SK-N-SH (cell line): ENCODE measurements around the gene ATP5F1D. TPM values are rescaled to one million over a fixed set of nuclear protein-coding genes. Genes with fewer than 3 reads are reported as not detected.
A peak's percentile ranks its signal among the peaks of the same experiment; 100 is the strongest.

ENCODE experiments used
- CTCF ChIA-PET: fragments of 300-600, 350-600 bp; formaldehyde crosslinking; extraction: SDS; loops from one replicate; lab custom pipeline; 2021; lab: Yijun Ruan, JAX
- POLR2A ChIA-PET: fragments of 350-600 bp; sonication (Branson Sonifier 250); formaldehyde crosslinking; extraction: SDS; loops from one replicate; lab custom pipeline; 2020; ENCODE audit warnings: antibody characterized with exemption, inconsistent platforms; lab: Yijun Ruan, JAX
- DNase-seq: peaks from one replicate; pipeline ENCODE4 v3.0.0; 2012
- H2AFZ ChIP-seq: fragments of 200-600 bp; sonication (generic); 2 replicates; pipeline ENCODE4 v1.8.1; 2016; ENCODE audit warnings: antibody characterized with exemption, mild to moderate bottlenecking, low read depth
- H3F3A ChIP-seq: fragments of 200-600 bp; sonication (generic); replicated peaks from 2 replicates; pipeline ENCODE3; 2016; ENCODE audit warnings: antibody characterized with exemption, mild to moderate bottlenecking; ENCODE audit not compliant: insufficient read depth
- H3K27ac ChIP-seq, 2 experiments: fragments of 200-500 bp in 1 of 2; fragments of 200-600 bp in 1 of 2; sonication (Bioruptor generic) in 1 of 2; sonication (generic), shearing (Covaris generic) in 1 of 2; 2 replicates each; pipeline versions ENCODE4 v1.5.1 to v1.6.1; 2014 to 2016; ENCODE audit warnings: low read depth in 2 of 2, inconsistent platforms in 1 of 2, low read length in 1 of 2, mild to moderate bottlenecking in 1 of 2, mixed read lengths in 1 of 2
- H3K27me3 ChIP-seq: fragments of 200-600 bp; sonication (generic), shearing (Covaris generic); 2 replicates; pipeline ENCODE4 v1.6.1; 2016; ENCODE audit warnings: mixed run types; ENCODE audit not compliant: insufficient read depth
- H3K36me3 ChIP-seq, 2 experiments: fragments of 200-500 bp in 1 of 2; fragments of 200-600 bp in 1 of 2; sonication (Bioruptor generic) in 1 of 2; sonication (generic) in 1 of 2; replicated peaks in 1 of 2; 2 replicates each; pipeline versions ENCODE3 to v1.5.1; 2014 to 2016; ENCODE audit warnings: low read length in 1 of 2, mild to moderate bottlenecking in 1 of 2; ENCODE audit not compliant: insufficient read depth in 2 of 2, control insufficient read depth in 1 of 2
- H3K4me1 ChIP-seq, 2 experiments: fragments of 200-500 bp in 1 of 2; fragments of 200-600 bp in 1 of 2; sonication (Bioruptor generic) in 1 of 2; sonication (generic), shearing (Covaris generic) in 1 of 2; 2 replicates each; pipeline versions ENCODE4 v1.5.1 to v1.6.1; 2014 to 2016; ENCODE audit warnings: low read depth in 1 of 2, low read length in 1 of 2, mixed run types in 1 of 2; ENCODE audit not compliant: insufficient read depth in 2 of 2, control insufficient read depth in 1 of 2
- H3K4me2 ChIP-seq: fragments of 200-600 bp; sonication (generic), shearing (Covaris generic); 2 replicates; pipeline ENCODE4 v1.6.1; 2017; ENCODE audit warnings: mixed run types
- H3K4me3 ChIP-seq, 2 experiments: fragments of 200-500 bp in 1 of 2; fragments of 200-600 bp in 1 of 2; sonication (Bioruptor generic) in 1 of 2; sonication (generic), shearing (Covaris generic) in 1 of 2; 2 replicates each; pipeline versions ENCODE4 v1.5.1 to v1.8.1; 2014 to 2016; ENCODE audit warnings: low read depth in 2 of 2, inconsistent platforms in 1 of 2, low read length in 1 of 2, mild to moderate bottlenecking in 1 of 2, mixed read lengths in 1 of 2, moderate library complexity in 1 of 2
- H3K79me2 ChIP-seq: fragments of 200-600 bp; sonication (generic); 2 replicates; pipeline ENCODE4 v1.8.1; 2017; ENCODE audit warnings: mild to moderate bottlenecking; ENCODE audit not compliant: insufficient read depth
- H3K9ac ChIP-seq: fragments of 200-600 bp; sonication (generic); 2 replicates; pipeline ENCODE4 v1.6.1; 2017; ENCODE audit warnings: mixed run types
- H3K9me2 ChIP-seq: fragments of 200-600 bp; sonication (generic); 2 replicates; pipeline ENCODE4 v1.6.1; 2017; ENCODE audit warnings: mixed run types
- H3K9me3 ChIP-seq: fragments of 200-600 bp; sonication (generic); 2 replicates; pipeline ENCODE4 v1.6.1; 2017; ENCODE audit warnings: mixed run types, mild to moderate bottlenecking, moderate library complexity
- H4K20me1 ChIP-seq: fragments of 200-600 bp; sonication (generic); 2 replicates; pipeline ENCODE4 v1.6.1; 2017; ENCODE audit warnings: mild to moderate bottlenecking, mixed run types; ENCODE audit not compliant: insufficient read depth
- CHD2 ChIP-seq: fragments of 150-350 bp; IDR thresholded peaks from 2 replicates; pipeline ENCODE4 v1.6.1; 2018; ENCODE audit warnings: low read length; ENCODE audit not compliant: partially characterized antibody
- ELF1 ChIP-seq: IDR thresholded peaks from 2 replicates; pipeline ENCODE4 v1.4.0; 2012
- EP300 ChIP-seq, 2 experiments: IDR thresholded peaks; 2 replicates each; pipeline versions ENCODE4 v1.4.0 to v1.6.1; 2012; ENCODE audit warnings: borderline replicate concordance in 1 of 2, low read depth in 1 of 2, low read length in 1 of 2
- EZH2phosphoT487 ChIP-seq: fragments of 200-600 bp; sonication (generic); IDR thresholded peaks from 2 replicates; pipeline ENCODE4 v1.6.1; 2017; ENCODE audit warnings: low read depth, mixed run types, mild to moderate bottlenecking, antibody characterized with exemption, moderate library complexity, borderline replicate concordance
- FOSL2 ChIP-seq: IDR thresholded peaks from 2 replicates; pipeline ENCODE4 v1.4.0; 2012; ENCODE audit warnings: low read depth, mild to moderate bottlenecking, moderate library complexity, borderline replicate concordance
- FOXJ3 ChIP-seq: sonication (generic); formaldehyde crosslinking; IDR thresholded peaks from 2 replicates; pipeline ENCODE4 v1.5.1; 2020; ENCODE audit warnings: mild to moderate bottlenecking, missing genetic modification reagents
- GABPA ChIP-seq: IDR thresholded peaks from 2 replicates; pipeline ENCODE4 v1.4.0; 2012; ENCODE audit warnings: low read depth, mild to moderate bottlenecking
- GATA2 ChIP-seq: sonication (generic); formaldehyde crosslinking; IDR thresholded peaks from 2 replicates; pipeline ENCODE4 v1.5.0; 2020; ENCODE audit warnings: mild to moderate bottlenecking, missing genetic modification reagents
- JUND ChIP-seq: IDR thresholded peaks from 2 replicates; pipeline ENCODE4 v1.4.0; 2012
- MEF2A ChIP-seq: IDR thresholded peaks from 2 replicates; pipeline ENCODE4 v1.4.0; 2012; ENCODE audit warnings: low read depth, borderline replicate concordance
- MXI1 ChIP-seq: IDR thresholded peaks from 2 replicates; pipeline ENCODE4 v1.6.1; 2012; ENCODE audit warnings: mild to moderate bottlenecking, low read depth, low read length, improper control_type of control experiment
- NFIC ChIP-seq: IDR thresholded peaks from 2 replicates; pipeline ENCODE4 v1.4.0; 2012; ENCODE audit warnings: borderline replicate concordance
- NRF1 ChIP-seq: IDR thresholded peaks from 2 replicates; pipeline ENCODE4 v1.6.1; 2012; ENCODE audit warnings: low read depth, mild to moderate bottlenecking, low read length
- RCOR1 ChIP-seq: fragments of 150-350 bp; IDR thresholded peaks from 2 replicates; pipeline ENCODE4 v1.6.1; 2017; ENCODE audit warnings: antibody characterized with exemption, low read length
- RFX5 ChIP-seq: IDR thresholded peaks from 2 replicates; pipeline ENCODE4 v1.6.1; 2012; ENCODE audit warnings: mild to moderate bottlenecking, improper control_type of control experiment, low read length
- RXRA ChIP-seq: IDR thresholded peaks from 2 replicates; pipeline ENCODE4 v1.4.0; 2012; ENCODE audit warnings: low read depth, mild to moderate bottlenecking, borderline replicate concordance
- SIN3A ChIP-seq: IDR thresholded peaks from 2 replicates; pipeline ENCODE4 v1.6.1; 2012; ENCODE audit warnings: low read depth, mild to moderate bottlenecking, low read length, moderate library complexity, borderline replicate concordance
- SMC3 ChIP-seq: IDR thresholded peaks from 2 replicates; pipeline ENCODE4 v1.6.1; 2012; ENCODE audit warnings: low read depth, low read length, improper control_type of control experiment
- TAF1 ChIP-seq: IDR thresholded peaks from 2 replicates; pipeline ENCODE4 v1.6.1; 2012; ENCODE audit warnings: low read depth, mild to moderate bottlenecking, low read length, moderate library complexity, borderline replicate concordance
- TEAD4 ChIP-seq: IDR thresholded peaks from 2 replicates; pipeline ENCODE4 v1.4.0; 2012; ENCODE audit warnings: mild to moderate bottlenecking, borderline replicate concordance; ENCODE audit not compliant: insufficient read depth
- YY1 ChIP-seq: IDR thresholded peaks from 2 replicates; pipeline ENCODE4 v1.4.0; 2012; ENCODE audit warnings: low read depth, mild to moderate bottlenecking
- ZBTB33 ChIP-seq: IDR thresholded peaks from 2 replicates; pipeline ENCODE4 v1.4.0; 2012; ENCODE audit warnings: low read depth, borderline replicate concordance
- WGBS: methylation state at CpG from one replicate; pipeline ENCODE4 v1.1.6; 2017; ENCODE audit warnings: low lambda C conversion rate; 5-methylcytosine and 5-hydroxymethylcytosine counted together
- polyA plus RNA-seq, 3 experiments: library from polyadenylated mRNA; depleted of rRNA; stranded (reverse); fragments of >200 nt; gene quantifications; 2 replicates each; pipeline ENCODE4 v1.2.3, GENCODE V29; 2012
- TF ChIP-seq, protein P1 (sequence below): fragments of 150-350 bp; IDR thresholded peaks from 2 replicates; pipeline ENCODE4 v1.6.1; 2016; ENCODE audit warnings: mild to moderate bottlenecking, low read depth, low read length
- TF ChIP-seq, protein P2 (sequence below): fragments of 200-600 bp; sonication (generic); IDR thresholded peaks from 2 replicates; pipeline ENCODE4 v1.6.1; 2017; ENCODE audit warnings: antibody characterized with exemption, mild to moderate bottlenecking, moderate library complexity

ATP5F1D gene
- polyA plus RNA-seq, 1 of the 3 experiments (the other 2 are of a cell fraction): 226 TPM

DNA sequence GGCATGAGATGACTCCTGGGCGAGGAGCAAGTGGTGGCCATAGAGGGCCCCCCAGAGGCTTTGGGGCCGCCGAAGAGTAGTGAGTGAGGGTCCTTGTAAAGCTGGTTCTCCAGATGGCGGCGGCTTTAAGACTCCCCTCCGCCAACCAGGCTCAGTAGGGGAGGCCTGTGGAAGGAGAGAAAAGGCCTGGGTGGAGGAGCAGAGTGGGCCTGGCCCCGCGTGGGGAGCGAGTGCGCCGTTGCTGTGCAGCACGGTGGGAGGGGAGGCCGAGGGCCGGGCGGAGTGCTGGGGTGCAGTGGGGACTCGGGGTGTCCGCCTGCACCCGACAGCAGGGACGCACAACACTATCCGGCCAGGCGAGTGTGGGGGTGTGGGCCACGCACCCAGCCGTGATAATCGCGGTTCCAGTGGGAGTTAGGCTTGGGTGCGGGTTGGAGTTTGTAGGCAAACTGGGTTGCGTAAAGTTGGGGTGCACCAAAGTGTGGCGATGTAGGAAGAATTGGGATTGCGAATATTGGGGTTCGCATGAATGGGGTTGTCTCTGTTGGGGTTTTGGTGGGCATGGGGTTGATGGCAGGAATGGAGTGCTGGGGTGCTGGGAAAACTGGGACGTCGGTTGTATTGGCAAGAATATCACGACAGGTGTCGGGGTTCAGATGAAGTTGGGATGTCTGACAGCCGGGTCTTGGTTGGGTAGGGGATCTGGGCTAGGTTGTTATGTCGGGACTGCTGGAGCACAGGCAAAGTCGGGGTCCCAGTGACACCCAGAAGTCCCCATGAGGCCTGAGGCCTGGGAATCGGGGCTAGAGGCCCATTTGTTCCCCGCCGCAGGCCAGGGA is 26.9 kb downstream of the ATP5F1D start (continued):
- TF ChIP-seq, protein P1, sequence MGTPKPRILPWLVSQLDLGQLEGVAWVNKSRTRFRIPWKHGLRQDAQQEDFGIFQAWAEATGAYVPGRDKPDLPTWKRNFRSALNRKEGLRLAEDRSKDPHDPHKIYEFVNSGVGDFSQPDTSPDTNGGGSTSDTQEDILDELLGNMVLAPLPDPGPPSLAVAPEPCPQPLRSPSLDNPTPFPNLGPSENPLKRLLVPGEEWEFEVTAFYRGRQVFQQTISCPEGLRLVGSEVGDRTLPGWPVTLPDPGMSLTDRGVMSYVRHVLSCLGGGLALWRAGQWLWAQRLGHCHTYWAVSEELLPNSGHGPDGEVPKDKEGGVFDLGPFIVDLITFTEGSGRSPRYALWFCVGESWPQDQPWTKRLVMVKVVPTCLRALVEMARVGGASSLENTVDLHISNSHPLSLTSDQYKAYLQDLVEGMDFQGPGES: no peak
- TF ChIP-seq CHD2 (no peak), JUND (no peak), GABPA (no peak)

DNA sequence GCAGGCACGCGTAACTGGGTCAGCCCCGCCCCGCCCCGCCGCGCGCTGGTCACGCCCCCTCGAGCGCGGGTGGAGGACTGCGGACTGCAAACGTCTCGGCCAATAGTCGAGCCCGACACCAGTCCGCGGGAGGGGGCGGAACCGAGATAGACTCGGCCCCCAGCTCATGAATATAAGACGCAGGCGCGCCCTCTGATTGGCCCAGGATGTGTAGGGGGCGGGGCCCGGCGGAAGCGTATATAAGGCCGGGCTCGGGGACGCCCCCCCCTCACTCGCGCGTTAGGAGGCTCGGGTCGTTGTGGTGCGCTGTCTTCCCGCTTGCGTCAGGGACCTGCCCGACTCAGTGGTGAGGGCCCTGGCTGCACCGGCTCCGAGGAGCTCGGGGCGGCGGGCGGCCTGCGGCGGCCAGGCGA is 27.5 kb downstream of the ATP5F1D start, which contains the start of gene CIRBP:
TSS of gene CIRBP (plus strand) at position 268 of the 413 bp plus-strand sequence. CDS start 1,602 bp downstream, outside the sequence.
- H3F3A ChIP-seq: peaks cover 57% of the 10 kb centered on the region
- H3K9me3 ChIP-seq: no peaks in the 10 kb centered on the region
- DNase-seq: peak; percentile 97
- peak within 1 kb of the TSS; percentile 98 for H3K4me2 ChIP-seq
- H3K4me3 ChIP-seq: peak within 1 kb of the TSS; percentile 78 to 86
- no peaks in the 10 kb centered on the region for H3K9me2 ChIP-seq
- peak within 1 kb of the TSS; percentile 91 to 98 for H3K27ac ChIP-seq
- H4K20me1 ChIP-seq: peaks cover 44% of the 10 kb centered on the region
- peak within 1 kb of the TSS; percentile 91 for H3K9ac ChIP-seq
- POLR2A ChIA-PET: interaction anchor here (0.6 to 1.7 kb wide), 43 partner anchors 10 to 345 kb away, joined by 3 to 110 read pairs (median 5); partner anchors contain the start of genes APC2, ATP5F1D, CBARP and EFNA2
- 0% methylated on average over 7 of the region's 50 CpGs for WGBS
- no peaks in the 10 kb centered on the region for H3K27me3 ChIP-seq
- peaks cover 47 to 62% of the 10 kb centered on the region in 2 experiments; a peak in 3 of 4 replicates for H3K4me1 ChIP-seq
- CTCF ChIA-PET: interaction anchor here (0.6 to 18.6 kb wide), 9 partner anchors 8 to 87 kb away, joined by 3 to 594 read pairs (median 4); partner anchors contain the start of gene ATP5F1D
- H3K36me3 ChIP-seq: peaks cover 35 to 41% of the 10 kb centered on the region in 2 experiments
- peaks cover 50% of the 10 kb centered on the region for H3K79me2 ChIP-seq
- H2AFZ ChIP-seq: no peak within 1 kb of the TSS
- TF ChIP-seq YY1 (no peak), SMC3 (no peak), MEF2A (no peak), JUND (no peak), ELF1 (no peak), EP300 (IDR thresholded peaks at IDR 0.05; ENCODE audit: borderline replicate concordance in 1 of 2, low read depth in 1 of 2, low read length in 1 of 2) (no peak), GABPA (no peak), NFIC (no peak), FOSL2 (no peak), TEAD4 (no peak), NRF1 (peak; percentile 19; the same call in 1 of the 2 replicates), TAF1 (peak; percentile 89), ZBTB33 (no peak), EZH2phosphoT487 (no peak), RFX5 (peak; percentile 63; the same call in 1 of the 2 replicates), RXRA (no peak), CHD2 (no peak), SIN3A (peak; percentile 49; the same call in 1 of the 2 replicates), GATA2 (CRISPR knock-in tag) (no peak), FOXJ3 (CRISPR knock-in tag) (no peak), MXI1 (0 out of 2 replicates have a peak, but pooled peaks have one; percentile 39), RCOR1 (no peak)
- TF ChIP-seq, protein P2, sequence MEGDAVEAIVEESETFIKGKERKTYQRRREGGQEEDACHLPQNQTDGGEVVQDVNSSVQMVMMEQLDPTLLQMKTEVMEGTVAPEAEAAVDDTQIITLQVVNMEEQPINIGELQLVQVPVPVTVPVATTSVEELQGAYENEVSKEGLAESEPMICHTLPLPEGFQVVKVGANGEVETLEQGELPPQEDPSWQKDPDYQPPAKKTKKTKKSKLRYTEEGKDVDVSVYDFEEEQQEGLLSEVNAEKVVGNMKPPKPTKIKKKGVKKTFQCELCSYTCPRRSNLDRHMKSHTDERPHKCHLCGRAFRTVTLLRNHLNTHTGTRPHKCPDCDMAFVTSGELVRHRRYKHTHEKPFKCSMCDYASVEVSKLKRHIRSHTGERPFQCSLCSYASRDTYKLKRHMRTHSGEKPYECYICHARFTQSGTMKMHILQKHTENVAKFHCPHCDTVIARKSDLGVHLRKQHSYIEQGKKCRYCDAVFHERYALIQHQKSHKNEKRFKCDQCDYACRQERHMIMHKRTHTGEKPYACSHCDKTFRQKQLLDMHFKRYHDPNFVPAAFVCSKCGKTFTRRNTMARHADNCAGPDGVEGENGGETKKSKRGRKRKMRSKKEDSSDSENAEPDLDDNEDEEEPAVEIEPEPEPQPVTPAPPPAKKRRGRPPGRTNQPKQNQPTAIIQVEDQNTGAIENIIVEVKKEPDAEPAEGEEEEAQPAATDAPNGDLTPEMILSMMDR: no peak
- TF ChIP-seq, protein P1: no peak
